ENCODE data around the gene QSOX2.

GRCh38 chr9:136264031-136264430 lies 18.4 kb upstream of the QSOX2 start:
- TF ChIP-seq CTCF (IDR thresholded peaks at IDR 0.05) (no peak), POLR2AphosphoS5 (IDR thresholded peaks at IDR 0.05) (no peak), EP300 (IDR thresholded peaks at IDR 0.05) (no peak), POLR2A (IDR thresholded peaks at IDR 0.05) (no peak)
